CD4-positive, alpha-beta T cell treated with Interleukin-4 for 1 hour (primary cell): Measurements from ENCODE around the gene TVP23A.
A peak's percentile ranks its signal among the peaks of the same experiment; 100 is the strongest.

Experiments
- DNase-seq, 2 donors: peaks; one replicate each; pipeline ENCODE4 v3.0.0-alpha.2; 2020 to 2022

TVP23A gene

DNA sequence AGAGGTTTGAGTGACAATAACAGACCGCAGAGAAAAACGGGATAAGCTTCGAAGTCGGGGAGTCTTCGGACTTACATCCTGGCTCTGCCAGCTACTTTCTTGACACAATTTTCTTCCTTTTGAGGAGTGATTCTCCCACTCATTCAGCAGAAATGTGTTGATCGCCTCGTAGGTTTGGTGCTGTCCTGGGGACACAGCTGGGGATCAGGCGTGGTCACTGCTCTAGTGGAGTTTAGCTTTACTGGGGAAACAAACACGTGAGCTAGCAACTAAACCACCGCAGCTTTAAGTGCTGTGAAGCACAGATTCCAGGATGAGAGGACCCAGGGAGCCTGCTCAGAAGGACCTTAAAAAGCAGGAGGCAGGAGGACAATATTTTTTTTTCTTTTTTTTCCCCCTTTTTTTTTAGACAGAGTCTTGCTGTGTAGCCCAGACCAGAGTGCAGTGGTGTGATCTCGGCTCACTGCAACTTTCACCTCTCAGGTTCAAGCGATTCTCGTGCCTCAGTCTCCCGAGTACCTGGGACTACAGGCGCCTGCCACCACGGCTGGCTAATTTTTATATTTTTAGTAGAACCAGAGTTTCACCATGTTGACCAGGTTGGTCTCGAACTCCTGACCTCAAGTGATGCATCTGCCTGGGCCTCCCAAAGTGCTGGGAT, 74.1 kb downstream of the TVP23A start:
- DNase-seq, result peak in 1 of 2 donors; percentile 7

DNA sequence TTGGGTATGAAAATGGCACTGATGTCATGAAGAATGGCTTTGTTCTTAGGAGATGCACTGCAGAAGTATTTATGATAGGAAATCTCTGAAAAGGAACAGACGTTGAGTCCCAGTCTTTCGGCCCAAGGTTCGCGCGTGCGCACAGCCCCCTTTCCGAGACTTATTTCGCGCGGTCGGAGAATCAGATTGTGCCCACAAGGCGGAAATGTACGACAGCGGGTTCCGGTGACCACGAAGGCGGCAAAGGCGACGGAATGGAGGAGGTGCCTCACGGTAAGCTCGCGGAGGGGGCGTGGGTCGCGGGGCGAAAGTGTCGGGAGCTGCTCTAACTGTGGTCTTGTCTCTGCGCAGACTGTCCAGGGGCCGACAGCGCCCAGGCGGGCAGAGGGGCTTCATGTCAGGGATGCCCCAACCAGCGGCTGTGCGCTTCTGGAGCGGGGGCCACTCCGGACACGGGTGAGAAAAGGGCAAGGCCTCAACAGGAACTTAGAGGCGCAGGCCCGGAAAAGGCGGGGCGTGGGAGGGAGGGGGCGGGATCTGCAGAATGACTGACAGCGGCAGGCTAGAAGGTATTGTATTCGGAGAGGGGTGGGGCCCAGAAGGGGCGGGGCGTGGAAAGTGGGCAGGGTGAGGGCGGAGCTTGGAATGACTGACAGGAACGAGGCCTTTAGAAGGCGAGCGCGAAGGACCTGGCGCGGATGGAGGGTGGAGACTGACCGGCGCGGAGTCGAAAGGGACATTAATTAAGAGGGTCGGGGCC, 74.8 kb downstream of the TVP23A start, which contains the start of gene NUBP1:
NUBP1 (plus strand) TSS at position 233 of the 760 bp plus-strand sequence; CDS start at position 255, 22 bp downstream.
- peak; percentile 99 for DNase-seq

DNA sequence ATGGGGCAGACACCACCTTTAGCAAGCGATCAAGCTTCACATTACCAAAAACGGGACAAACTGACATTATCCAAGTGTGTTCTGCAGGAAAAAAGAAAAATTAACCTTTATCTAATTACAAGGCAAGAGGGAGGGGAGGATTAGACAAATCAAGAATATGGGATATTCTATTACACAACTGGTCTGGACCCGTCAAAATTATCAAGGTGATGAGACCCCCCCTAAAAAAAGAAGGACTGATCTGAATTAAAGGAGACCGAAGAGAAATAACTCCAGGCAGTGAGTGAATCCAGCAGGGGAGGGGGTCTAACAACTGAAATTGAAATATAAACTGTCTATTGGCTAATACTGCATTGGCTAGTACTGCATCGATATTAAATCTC, 75.4 kb downstream of the TVP23A start:
- no peak for DNase-seq

DNA sequence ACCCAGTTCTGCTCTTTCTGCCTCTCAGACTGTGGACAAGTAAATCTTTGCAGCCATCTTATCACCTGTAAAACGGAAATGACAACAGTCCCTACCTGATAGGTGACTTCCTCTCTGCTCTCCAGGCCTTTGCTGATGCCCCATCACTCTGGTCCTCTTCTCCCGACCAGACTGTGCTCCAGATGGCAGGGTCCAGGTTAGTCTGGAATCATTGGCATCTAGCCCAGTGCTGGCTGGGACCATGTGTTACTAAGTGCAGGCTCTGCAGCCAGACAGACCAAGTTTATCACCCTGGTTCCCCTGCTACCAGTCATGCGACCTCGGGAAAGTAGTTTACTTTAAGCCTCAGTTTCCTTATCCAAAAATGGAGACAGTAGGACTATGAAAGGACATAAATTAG, 76.8 kb downstream of the TVP23A start:
- DNase-seq, result peak in 1 of 2 donors; percentile 3

DNA sequence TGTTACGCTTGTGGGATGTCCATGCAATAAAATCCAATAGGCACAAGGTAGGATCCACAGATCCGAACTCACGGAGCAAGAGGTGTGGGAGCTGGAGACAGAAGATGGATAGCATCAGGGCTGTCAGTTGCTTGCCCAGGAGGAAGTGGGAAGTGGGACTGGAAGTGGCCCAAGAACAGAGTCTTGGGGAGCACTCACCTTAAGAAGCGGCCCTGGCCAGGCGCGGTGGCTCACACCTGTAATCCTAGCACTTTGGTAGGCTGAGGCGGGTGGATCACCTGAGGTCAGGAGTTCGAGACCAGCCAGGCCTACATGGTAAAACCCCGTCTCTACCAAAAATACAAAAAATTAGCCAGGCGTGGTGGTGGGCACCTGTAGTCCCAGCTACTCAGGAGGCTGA, 77.3 kb downstream of the TVP23A start:
- peak in 1 of 2 donors; percentile 5 for DNase-seq

DNA sequence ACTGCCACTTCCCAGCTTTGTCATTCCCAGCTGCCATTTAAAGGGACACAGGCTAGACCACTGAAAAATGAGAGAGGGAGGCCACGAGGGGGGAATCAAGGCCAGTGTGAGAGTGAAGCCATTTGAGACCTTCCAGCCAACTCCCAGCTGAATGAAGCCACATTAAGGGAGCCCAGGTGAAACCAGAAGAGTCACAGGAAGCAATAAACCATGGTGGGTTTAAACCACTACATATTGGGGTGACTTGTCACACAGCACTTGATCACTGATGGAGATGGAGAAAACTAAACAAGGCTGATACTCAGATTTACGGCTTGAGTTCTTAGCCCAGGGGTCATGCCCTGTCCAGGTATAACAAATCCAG, 77.8 kb downstream of the TVP23A start:
- DNase-seq, result peak in 1 of 2 donors; percentile 10

DNA sequence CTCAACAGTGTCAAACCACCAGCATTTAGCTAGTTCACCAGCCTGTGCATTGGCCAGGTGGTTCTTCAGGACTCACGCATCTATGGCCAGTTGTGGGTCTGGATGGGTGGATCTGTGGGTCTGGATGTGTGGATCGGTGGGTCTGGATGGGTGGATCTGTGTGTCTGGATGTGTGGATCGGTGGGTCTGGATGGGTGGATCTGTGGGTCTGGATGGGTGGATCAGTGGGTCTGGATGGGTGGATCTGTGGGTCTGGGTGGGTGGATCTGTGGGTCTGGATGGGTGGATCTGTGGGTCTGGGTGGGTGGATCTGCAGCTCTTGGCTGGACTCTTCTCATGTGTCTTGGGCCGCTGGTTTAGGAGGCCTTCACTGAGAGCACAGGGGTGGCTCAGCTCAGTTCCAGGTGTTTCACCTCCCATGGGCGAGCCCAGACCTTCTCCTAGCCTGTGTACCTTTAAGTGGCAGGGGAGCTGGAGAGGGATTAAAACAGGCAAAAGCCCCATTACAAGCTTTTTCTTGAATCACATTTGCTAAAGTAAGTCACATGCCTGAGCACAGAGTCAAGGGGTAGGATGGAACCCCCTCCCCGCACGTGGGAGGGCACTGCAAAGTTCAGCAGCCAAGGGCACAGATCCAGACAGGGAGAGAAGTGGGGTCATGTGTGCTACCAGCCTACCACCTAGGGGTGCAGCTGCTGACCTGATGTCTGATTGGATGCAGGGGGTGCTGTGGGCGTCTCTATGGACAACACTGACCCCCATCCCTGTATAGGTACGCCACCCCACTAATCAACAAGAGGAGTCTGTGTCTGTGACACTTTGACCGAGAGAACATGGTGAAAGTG, 78.4 kb downstream of the TVP23A start:
- DNase-seq, result peak in 1 of 2 donors; percentile 7

DNA sequence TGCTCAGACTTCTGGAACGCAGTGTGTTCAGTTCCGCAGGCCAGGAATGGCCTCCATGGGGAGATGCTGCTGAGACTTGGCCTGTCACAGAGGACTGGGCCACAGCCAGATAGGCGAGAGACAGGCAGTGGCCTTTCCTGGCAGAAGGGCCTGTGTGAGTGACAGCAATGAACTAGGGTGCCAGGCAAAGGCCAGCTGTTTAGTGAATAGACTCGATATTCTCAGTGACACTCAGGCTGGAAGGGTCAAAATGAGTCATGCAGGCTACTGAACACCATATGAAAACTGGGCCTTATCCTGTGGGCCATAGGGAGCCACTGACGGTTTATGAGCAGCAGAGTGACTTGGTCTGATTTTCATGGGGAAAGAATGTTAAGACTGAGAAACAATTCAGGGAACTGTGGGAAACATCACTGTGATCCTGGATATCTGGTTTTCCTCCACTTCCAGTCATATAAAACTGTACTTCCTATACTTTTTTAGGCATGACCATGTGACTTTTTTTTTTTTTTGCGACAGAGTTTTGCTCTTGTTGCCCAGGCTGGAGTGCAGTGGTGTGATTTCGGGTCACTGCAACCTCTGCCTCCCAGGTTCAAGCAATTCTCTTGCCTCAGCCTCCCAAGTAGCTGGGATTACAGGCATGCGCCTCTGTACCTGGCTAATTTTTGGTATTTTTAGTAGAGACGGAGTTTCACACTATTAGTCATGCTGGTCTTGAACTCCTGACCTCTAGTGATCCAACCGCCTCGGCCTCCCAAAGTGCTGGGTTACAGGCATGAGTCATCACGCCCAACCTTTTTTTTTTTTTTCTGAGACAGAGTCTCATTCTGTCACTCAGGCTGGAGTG, 80.1 kb downstream of the TVP23A start:
- DNase-seq, result peak; percentile 36 to 66

DNA sequence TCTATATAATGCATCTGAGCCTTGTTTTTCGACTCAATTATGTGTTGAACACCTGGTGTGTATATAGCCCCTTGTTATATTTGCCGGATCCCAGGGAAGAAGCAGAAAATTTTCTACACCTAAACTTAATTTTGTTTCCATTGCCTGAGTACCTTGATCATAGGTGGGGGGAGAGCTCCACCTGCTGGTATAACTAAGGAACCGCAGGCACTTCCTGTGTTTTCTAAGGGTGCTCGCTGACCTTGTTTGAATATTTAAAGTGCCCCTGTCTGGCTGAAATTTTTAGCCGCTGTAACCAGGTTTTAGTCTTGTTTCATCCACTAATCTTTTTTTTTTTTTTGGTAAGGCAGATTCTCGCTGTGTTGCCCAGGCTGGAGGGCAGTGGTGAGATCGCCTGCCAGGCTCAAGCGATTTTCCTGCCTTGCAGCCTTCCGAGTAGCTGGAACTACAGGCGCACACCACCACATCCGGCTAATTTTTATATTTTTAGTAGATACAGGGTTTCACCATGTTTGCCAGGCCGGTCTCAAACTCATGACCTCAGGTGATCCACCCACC, 81.4 kb downstream of the TVP23A start:
- peak; percentile 79 to 85 for DNase-seq

DNA sequence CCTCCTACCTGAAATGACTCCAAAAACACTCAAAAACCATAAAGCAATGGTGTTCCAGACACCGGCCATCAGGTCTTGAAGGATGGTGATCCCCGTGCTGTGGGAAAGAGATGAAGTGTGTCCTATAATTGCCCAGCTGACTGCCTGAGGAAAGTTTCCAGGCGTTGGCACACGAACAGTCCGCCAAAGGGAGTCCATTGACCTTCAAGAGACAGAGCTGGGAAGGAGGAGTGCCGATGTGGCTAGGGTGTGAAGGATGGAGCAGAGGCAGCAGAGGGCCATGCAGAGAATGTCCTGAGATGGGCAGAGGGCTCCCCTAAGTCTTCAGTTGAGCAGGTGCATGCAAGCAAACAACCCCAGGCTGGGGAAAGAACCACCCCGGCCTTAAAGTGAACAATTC, 86.8 kb downstream of the TVP23A start:
- DNase-seq, result no peak

DNA sequence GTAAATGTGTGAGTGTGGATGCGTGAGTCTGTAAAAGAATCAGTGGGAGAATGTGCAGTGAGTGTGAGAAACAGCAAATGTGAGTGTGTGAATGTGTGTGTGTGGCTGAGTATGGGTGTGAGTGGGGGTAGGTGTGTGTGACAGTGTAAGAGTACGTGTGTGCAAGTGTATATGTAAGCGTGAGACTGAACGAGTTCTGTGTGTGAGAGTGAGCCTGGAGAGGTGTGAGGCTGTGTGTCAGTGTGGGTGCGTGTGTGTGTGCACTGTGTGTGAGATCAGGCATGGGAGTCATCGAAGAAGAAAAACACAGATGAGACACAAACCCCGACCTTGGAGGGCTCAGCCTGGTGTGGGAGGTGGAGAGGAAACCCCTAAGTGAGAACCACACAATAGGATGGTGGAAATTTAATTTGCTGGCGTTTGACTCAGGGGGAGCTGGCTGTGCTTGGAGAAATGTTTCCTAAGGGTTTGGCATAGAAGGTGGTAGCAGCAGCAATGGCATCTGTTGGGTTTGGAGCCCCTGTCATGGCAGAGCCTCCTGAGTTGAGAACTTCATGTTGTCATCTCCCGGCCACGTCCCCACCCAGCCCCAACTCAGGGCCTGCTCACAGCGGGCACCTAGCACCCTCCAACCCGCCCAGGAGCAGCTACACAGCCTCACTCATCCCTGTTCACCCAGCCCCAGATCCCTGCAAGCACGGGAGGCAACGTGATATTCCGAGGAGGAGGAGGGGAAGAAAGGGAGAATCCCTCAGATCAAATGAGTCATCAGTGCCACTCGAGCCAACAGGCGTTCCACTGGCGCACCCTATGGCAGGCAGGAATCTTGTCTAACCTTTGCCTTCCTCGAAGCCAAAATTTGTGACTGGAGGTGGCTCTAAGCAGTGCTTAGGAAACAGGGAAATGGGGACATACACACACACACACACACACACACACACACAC, 89.2 kb downstream of the TVP23A start:
- DNase-seq, result no peak

DNA sequence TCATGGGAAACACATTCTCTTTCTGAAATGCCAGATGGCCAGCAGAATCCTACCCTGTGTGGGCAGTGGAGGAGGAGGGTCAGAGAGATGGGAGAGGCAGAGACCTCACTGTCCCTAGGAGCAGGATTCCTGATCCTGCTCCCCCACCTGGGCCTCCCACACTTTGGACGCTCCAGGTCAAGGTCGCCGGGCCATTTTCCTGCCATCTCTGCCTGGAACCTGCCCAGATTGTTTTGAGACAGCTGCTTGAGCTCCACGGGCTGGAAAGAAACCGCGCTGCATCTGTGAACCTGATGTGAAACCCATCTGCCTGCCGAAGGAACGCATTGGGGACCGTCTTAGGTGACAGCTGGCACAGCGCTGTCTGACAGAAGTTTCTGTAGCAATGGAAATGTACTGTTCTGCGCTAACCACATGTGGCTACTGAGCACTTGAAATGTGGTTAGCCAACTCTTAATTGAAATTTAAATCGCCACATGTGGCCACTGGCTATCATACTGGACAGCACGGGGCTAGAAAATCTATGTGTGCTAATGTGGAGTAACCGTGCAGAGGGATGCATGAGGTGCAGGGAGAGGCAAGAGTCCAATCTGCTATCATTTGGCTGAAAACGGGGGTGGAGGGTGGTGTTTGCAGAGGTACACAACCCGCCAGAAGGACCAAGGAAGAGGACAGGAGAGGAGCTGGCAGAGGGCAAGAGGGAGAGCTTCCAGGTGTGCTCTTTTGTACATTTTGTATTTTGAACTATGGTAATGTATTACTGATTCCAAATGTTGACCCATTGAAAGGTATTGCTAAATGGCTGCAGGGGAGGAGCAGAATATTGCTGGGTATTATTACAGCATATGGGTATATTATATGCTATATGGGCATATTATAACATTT, 90.3 kb downstream of the TVP23A start:
- no peak for DNase-seq
